Eye (tissue), 1 donor: Measurements from ENCODE around the gene CACNA1B.

Experiments used
- DNase-seq: peaks from one replicate; pipeline ENCODE4 v3.0.0-alpha.2; 2015

The CACNA1B gene

DNA sequence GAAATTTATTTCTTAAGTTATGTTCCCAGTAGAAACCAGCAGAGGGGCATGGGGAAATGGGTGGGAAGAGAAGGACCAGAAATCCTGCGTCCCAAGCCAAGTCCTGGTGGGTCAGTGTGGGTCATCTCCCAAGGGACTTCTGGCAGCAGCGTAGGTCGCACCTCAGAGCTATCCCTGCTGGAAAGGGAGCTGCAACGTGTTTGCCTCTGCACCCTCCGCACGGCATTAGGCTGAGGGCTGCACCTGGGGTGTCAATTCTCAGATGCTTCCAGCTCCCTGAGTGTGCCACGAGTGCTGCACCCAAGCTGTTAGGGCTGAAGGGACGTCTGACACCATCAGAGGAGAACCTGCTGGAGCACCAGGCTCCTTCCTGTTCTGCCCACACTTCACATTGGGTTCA lies 182.8 kb downstream of the CACNA1B start:
- no peak for DNase-seq

DNA sequence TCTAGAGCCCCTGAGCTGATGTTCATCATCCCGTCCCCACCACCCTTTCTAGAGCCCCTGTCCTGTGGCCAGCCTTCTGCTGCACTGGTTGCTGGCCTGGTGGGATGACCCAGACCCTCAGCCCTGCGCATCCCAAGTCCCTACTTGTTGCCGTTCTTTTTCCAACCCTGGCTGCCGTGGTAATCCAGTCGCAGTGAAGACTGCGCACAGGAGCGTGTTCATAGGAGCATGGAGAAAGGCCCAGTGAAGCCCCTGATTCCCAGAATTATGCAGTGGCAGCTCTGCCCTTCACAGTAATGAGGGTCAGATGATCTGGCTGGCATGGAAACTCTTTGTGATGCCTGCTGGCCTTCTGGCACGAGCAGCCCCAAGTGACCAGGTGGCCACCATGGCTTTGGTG lies 183.3 kb downstream of the CACNA1B start:
- DNase-seq: no peak

DNA sequence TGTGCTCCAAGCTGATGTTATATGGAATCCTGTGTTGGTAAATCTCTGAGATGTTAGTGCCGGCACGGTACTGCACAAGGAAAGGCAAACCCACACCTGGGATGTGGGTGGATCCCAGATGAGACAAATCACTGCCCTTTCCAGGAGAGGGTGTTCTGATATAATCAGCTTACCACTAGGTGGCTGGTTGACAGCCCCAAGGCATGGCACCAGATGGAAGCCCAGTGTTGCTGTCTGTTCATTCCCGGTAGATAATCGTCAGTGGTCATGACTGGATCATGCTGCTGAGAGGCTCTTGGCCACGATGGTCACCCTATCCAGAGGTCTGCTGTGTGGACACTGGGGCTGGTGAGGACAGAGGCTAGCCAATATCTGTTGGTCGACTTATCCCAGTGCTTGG lies 184.0 kb downstream of the CACNA1B start:
- DNase-seq: no peak

DNA sequence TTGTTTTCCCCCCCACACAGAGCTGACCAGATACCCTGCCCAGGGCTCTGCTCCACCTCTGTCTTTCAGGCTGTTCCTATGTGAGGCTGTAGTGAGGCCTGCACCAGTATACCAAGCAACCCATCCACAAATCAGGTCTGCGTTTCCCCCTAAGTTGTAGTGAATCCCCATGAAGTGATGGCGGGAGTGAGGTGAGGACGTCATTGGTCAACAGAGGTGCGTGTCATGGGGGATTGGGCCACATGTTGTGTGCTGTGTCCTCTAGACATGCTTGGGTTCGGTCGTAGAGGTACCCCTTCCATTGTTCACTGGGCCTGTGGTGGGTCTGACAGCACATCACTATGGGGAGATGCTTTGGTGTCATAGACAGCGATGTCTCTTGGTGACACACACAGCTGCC lies 184.6 kb downstream of the CACNA1B start:
- DNase-seq: no peak

DNA sequence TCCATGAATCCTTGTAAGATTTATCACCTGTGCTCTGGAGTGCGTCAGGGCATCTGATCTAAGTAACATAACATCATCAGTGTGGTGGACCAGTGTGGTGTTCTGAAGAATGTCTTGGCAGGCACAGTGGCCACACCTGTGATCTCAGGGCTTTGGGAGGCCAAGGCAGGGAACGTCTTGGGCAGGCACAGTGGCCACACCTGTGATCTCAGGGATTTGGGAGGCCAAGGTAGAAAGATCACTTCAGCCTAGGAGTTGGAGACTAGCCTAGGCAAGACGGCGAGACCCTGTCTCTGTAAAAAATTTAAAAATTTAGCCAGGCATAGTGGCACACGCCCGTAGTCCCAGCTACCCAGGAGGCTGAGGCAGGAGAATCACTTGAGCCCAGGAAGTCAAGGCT lies 185.5 kb downstream of the CACNA1B start:
- no peak for DNase-seq

DNA sequence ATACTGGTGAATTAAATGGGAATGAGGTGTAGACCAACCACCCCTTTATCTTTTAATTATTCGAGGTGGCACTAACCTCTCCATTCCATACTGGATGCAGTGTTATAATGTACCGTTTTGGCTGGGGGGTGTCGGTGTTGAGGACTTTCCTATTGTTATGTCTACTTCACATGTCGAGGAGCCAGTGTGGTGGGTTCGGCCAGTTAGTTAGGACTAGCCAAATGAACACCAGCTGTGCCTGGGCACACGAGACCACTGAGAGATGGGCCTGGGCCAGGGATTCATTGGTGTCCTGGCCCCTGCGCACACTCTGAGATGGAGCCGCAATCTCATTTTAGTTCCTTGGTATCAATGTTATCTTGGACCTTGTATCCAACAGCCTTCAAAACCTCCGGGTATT lies 186.2 kb downstream of the CACNA1B start:
- DNase-seq: no peak

DNA sequence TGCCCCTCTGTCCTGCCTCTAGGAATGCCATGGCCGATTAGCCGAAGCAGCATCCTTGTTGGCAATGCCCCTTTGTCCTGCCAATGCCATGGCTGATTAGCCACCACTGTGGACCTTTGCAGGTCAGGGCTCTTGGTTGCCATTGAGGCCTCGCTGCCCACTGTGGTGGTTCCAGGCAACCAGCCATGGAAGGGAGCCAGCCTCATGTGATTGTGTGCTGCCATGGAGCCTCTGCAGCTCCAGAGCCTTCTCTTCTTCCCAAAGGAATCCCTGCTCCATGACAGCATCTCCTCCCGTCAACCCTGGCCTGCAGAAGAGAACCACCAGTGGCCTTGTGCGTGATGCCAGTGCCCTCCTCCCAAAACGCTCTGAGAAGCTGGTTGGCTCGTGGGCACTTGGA lies 187.0 kb downstream of the CACNA1B start:
- no peak for DNase-seq

DNA sequence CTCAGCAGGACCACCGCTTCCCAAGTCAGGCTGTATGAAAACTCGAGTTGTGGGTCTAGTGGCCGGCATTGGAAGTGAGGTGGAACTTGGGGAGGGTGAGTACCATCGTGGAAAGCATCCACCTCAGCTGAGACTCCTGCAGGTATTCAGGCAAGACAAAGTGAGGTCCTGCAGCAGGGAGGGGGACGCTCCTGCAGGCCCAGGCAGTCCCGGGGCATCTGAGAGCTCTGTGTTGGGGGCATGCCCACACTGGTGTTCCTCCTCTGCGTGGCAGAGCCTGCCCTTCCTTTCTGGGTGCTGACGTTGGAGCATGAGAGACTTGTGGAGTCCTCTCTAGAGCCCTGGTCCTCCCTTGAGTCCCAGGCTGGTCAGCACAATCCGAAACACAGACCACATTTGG lies 187.7 kb downstream of the CACNA1B start:
- no peak for DNase-seq

DNA sequence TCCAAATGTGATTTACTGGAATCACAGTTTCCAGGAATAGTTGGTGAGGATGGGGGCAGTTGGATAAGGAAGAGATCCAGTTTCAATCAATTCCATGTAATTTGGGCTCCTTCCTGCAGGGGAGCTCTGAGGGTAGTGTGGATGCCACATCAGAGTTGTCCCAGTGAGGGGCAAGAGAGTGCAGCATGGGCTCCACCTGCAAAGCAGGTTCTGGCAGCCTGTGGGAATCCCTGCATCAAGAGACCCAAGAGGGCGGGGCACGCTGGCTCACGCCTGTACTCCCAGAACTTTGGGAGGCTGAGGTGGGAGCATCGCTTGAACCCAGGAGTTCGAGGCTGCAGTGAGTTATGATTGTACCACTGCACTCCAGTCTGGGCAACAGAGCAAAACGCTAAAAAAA lies 188.5 kb downstream of the CACNA1B start:
- no peak for DNase-seq

DNA sequence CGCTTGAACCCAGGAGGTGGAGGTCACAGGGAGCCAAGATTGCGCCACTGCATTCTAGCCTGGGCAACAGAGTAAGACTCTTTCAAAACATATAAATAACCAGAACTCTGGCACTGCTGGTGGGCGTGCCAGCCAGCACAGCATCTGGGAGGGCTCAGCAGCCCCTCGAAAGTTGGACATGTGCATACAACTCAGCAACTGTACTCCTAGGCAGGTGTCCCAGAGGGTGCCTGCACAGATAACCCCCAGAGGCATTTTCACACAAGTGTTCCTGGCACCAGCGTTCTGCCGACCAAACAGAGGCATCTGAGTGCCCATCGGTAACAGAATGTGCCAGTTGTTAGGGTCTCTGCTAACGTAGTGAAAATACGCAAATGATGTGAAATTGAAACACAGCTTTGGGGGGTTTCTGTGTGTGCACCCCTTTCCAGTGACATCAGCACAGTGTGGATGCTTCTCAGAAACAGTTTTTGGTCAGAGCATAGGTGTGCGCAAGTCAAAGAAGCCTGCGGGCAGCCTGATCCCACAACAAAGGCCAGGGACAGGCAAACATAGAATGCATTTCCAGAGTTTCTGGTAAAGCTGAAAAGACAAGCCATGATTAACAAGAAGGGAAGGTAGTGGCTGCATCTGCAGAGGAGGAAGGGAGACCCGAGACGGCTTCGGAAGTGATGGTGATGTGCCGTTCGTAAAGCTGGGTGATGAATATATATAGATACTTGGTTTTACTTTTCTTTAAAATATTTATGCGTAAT lies 190.2 kb downstream of the CACNA1B start:
- DNase-seq: no peak

DNA sequence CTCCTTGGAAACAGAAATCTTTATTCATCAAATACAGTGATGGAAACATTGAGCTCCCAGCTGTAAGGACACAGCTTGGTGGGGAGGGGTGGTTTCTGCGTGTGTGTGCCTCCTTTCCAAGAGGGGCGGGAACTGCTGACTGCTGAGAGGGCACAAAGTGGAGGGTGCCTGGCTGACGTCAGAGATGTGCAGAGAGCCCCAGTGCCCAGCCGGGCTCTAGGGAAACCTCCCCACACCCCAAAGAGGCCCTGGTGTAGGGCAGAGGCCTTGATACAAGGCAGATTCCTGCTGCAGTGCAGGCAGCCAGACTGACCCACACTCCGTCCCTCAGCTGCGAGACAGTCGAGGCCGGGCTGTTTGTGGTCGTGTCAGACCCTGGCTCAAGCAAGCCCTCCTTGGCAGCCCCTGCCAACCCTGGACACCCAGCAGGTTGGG lies 191.0 kb downstream of the CACNA1B start:
- DNase-seq: no peak

DNA sequence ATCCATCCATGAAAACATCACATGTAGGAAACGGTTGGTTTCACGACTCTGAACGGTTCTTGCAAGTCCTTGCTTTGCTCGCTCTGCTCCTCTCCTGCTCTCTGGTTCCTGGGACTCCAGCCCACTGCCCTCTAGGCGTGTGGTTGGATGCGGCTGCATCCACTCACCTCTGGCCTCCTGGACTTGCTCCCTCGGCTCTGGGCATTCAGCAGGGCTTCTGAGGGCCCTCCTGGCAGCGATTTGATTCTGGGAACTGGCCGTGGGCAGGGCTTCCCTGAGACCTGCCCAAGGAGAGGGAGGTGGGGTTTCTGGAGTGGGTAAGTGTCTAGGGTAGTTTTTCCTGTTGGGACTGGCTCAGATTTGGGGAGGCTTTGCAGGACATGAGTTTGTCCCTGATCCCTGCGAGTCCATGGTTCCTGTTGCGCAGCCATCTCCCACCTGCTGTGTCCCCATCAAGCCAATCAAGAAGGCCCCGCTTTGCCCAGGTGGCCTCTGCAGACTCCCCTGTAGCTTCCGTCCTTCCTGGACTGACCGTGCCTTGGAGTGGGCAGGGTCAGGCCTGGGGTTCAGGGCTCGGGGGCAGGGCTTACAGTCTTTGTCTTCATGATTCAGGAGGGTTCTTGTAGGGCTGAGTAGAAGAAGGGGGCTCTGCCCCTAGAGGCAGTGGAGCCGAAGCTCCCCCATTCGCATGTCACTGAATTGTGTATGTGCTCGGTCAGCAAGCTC lies 192.3 kb downstream of the CACNA1B start:
- DNase-seq: no peak

DNA sequence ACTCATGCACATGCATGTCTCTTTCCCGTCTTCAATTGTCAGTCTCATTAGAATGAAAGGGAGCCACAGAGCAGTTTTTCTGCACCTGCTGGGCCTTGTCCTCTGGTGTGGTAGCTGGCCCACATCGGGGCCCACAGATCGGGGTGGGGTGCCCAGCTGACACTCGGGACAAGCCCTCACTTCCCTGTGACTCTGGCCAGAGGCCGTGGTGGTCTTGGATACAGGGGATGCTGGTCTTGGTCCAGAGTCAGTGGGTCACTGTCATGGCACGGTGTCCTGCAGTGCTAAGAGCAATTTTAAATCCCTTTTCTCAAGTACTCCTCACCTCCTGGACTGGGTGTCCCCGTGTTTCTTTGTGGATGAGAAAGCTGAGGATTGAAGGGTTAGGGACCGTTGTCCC lies 193.2 kb downstream of the CACNA1B start:
- DNase-seq: no peak

DNA sequence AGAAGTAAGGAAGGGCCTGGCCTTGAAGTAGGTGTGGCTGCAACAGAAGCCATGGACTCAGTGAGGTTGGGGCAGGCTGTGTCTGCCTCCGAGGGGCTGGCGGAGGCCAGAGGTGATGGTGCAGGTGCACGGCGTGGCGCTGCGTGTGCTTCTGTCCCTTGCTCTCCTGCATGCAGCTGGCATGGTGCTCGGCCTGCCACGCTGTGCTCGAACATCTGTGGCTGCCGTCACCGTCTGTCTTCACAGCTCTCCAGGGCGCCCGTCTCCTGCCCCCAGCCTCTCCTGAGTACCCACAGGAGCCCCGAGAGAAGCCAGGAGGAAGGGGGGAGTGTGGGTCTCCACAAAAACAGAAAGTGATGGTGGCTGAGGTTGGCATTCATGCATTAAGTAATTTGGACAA lies 193.7 kb downstream of the CACNA1B start:
- no peak for DNase-seq

DNA sequence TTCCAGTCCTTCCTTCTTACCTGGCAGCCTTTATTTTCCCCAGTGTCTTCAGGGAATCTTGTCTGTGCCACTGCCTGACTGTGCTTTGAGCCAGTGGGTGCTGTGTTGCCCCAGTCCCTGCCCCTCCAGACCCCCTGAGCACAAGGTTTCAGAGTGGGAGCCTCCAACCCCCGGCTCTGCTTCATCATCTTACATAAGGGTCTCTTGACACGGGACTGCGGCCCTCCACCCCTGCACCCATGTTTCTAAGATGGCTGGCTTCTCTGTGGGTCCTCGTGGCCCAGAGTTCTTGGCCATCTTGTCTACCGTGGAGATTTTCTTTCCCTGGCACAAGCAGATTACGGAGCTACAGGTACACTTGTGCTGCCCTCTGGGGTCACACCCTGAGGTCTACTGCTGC lies 194.1 kb downstream of the CACNA1B start:
- DNase-seq: no peak

DNA sequence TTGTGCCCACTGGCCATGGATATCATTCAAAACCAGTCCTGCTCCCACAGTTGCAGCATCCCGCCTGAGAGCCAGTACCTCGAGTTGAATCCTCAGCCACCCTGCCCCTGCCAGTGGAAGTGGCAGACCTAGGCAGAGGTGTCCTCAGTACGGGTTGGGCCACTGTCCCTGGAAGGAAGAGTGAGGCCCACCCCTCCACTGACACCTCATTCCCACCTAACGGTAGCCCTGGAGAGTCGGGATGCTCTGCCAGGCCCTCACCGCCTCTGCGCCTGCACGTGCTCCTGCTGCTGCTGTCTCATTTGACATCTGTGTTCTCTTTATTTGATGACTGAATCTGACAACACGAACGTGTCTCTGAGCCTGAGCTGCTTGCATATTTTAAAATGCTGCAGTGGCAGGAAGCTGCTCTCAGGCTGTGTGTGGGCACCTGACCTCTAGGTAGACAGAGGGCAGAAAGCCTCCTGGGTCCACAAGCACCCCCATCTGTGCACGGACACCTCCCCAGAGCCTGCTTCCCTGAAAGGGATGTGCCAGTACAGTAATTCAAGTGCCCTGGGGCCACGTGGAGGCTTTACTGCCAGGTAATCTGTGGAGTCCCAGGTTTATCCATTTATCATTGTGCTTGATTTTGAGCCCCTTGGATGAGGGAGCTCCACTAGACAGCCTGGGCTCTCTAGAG lies 194.7 kb downstream of the CACNA1B start:
- DNase-seq: no peak

DNA sequence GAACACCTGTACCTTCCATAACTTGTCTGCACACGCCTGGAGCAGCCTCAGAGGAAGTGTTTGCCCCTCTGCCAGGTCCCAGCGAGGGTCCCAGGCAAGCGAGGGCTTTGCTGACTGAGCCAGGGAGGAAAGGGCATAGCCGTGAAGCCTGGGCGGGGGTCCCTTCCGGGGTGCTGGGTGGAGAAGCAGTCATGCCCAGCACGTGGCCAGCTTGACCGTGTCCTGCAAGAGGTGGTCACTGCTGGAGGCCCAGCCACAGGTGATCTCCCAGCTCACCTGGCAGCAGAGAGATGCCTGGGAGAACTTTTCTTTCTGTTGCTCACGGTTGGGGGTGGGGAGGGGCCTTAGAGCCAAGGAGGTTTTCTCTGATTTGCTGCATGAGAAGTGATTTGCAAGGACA lies 195.3 kb downstream of the CACNA1B start:
- DNase-seq: no peak

DNA sequence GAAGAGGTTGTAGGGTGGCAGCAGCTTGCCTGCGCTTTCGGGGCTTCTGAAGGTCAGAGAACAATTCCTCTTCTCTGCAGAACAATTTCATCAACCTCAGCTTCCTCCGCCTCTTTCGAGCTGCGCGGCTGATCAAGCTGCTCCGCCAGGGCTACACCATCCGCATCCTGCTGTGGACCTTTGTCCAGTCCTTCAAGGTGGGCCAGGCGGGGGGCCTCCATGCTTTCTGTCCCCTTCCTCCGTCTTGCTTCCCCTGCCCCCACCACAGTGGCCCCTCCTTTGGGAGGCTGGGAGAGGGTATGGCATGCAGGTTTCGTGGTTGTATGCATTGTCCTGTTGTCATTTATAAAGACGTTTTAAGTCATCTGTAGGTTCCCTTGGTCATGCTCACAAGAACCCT lies 195.8 kb downstream of the CACNA1B start:
- DNase-seq: no peak

DNA sequence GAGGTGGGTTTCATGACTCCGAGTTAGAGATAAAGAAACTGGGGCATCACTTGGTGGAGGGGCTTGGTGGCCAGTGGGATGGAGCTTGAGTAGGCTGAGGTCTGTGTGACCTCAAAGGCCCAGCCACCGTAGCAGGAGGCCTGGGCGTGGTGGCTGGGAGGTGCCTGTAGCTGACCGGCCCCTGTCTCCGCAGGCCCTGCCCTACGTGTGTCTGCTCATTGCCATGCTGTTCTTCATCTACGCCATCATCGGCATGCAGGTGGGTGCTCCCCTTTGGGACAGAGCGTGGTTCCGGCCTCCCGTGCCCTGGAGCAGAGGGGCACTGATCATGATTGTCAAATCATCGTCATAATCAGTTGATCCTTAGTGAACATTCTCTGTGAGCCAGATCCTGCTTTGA lies 196.2 kb downstream of the CACNA1B start:
- DNase-seq: no peak

DNA sequence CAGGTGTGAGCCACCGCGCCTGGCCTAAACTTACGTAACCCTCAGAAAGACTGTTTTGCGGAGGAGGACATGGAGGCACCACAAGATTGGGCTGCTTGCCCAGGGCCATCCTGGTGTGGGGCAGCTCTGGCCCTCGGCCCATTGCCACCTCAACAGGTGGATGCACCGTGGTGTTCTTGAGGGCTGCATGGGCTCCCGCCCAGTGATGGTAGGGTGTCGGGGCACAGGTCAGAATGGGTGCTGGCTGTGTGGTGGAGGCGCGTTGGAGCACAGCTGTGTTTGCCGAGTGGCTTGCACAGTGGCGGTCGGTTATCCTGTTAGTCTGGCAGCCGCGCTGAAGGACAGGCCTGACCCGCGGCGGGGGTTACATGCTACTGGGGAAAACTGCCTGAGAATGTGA lies 196.9 kb downstream of the CACNA1B start:
- DNase-seq: no peak

DNA sequence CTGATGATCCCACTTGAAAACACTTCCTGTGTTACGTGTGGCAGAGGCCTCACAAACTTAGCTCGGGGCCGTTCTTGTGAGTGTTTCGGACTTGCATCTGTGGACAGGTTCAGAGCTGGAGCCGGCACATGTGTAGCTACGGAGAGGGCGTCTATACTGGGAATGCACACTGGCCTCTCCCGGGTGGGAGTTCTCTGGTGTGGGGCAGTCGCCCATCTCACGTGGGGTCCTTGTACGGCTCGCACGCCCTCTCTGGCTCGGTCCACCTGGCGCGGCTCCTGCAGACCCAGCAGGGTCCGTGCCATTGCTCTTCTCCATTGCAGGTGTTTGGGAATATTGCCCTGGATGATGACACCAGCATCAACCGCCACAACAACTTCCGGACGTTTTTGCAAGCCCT lies 197.9 kb downstream of the CACNA1B start:
- no peak for DNase-seq

DNA sequence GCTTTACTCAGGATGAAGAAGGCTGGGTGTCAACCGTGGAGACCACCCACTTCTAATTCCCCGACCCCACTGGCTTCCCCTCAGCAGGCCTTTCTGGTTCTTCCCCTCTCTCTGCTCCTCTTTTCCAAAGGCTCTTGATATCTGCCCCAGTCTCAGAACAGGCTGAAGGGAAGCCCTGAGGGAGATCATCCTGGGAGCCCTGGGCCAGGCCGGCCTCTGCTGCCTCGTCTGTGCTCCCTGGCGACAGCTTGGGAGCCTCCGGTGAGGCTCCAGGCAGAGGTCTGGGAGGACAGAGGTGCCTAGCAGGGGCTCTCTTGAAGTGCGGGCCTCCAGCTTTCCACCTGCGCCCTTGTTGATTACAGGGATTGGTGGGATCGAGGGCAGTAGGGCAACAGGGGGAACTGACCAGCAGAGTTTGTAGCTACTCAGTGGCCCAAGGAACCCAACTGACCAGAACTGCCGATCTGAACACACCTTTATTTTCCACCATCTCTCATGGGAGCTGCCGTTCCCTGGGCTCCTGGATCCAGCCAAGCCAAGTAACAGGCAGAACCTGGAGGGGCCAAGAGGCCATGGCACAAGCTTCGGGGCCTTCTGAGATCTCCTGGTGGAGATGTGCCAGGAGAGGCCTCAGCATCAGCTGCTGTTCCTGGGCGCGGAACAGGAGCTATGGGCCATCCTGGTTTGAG lies 198.5 kb downstream of the CACNA1B start:
- DNase-seq: no peak

DNA sequence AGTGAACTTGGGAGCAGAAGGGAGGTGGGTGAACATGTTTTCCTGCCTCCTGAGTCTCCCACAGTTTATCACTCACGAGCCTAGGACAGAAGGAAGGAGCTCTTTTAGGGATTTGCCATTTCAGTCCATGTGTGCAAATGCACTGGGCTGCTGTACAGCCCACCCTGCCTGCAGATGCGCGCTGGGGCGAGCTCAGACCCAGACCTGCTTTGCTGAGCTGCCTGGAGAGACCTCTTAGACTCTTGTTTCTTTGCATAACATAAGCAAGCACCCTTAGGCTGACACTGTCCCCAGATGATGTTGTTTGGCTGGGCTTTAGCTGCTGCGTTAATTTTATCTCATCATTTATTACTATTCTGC lies 199.0 kb downstream of the CACNA1B start:
- DNase-seq: no peak

DNA sequence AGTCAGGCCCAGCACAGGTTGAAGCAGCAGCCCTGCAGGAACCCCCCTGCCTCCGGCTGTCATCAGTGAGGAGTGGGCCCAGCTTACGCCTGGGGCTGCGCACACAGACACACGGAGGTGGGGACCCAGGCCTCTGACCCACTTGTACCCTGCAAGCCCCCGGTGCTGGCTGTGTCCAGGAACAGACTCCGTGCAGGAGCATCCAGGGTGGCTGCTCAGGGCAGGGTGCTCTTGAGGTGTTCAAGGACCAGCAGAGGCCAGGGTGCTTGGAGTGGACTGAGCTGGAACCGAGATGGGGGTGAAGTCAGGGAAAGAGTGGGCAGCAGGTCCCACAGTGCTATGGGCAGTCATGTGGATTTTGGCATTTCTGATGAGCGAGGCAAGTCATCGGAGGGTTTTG lies 199.5 kb downstream of the CACNA1B start:
- no peak for DNase-seq
